Spleen (tissue), 11 donors: ENCODE measurements around the gene C19orf12. TPM values are rescaled to one million over a fixed set of nuclear protein-coding genes. Genes with fewer than 3 reads are reported as not detected.

Experiments
- DNase-seq: peaks from one replicate; pipeline ENCODE4 v3.0.0-alpha.2; 2020
- H3K27ac ChIP-seq, 8 donors: fragments of 200-600 bp; sonication (generic) in 7 of 8; 1 replicate in 4 of 8; 2 replicates in 4 of 8; pipeline versions ENCODE4 v1.5.0 to v1.8.0; 2016 to 2021; ENCODE audit warnings: inconsistent platforms in 4 of 8, mild to moderate bottlenecking in 4 of 8, moderate library complexity in 1 of 8
- H3K27me3 ChIP-seq, 7 donors: fragments of 200-600 bp; sonication (generic) in 6 of 7; replicated peaks in 1 of 7; 1 replicate in 4 of 7; 2 replicates in 3 of 7; pipeline versions ENCODE4 v1.5.0 to v1.8.0; 2016 to 2021; ENCODE audit warnings: inconsistent platforms in 3 of 7, mild to moderate bottlenecking in 1 of 7
- H3K36me3 ChIP-seq, 6 donors: fragments of 200-600 bp; sonication (generic) in 5 of 6; 1 replicate in 4 of 6; 2 replicates in 2 of 6; pipeline versions ENCODE4 v1.5.0 to v1.8.0; 2016 to 2021; ENCODE audit warnings: inconsistent platforms in 2 of 6
- H3K4me1 ChIP-seq, 6 donors: fragments of 200-600 bp; sonication (generic) in 5 of 6; 1 replicate in 3 of 6; 2 replicates in 3 of 6; pipeline versions ENCODE4 v1.5.0 to v1.8.0; 2016 to 2021; ENCODE audit warnings: inconsistent platforms in 3 of 6
- H3K4me3 ChIP-seq, 8 donors: fragments of 200-600 bp; sonication (generic) in 7 of 8; 1 replicate in 4 of 8; 2 replicates in 4 of 8; pipeline versions ENCODE4 v1.5.0 to v1.8.0; 2016 to 2021; ENCODE audit warnings: inconsistent platforms in 4 of 8, mild to moderate bottlenecking in 4 of 8, moderate library complexity in 2 of 8
- H3K9me3 ChIP-seq, 8 donors: fragments of 200-600 bp; sonication (generic) in 7 of 8; 1 replicate in 4 of 8; 2 replicates in 4 of 8; pipeline versions ENCODE4 v1.5.0 to v1.8.0; 2016 to 2021; ENCODE audit warnings: inconsistent platforms in 4 of 8
- POLR2A ChIP-seq, 3 donors: fragments of 450-650 bp; IDR thresholded peaks; one replicate each; pipeline ENCODE4 v1.5.1; 2017; ENCODE audit warnings: antibody characterized with exemption in 3 of 3, mild to moderate bottlenecking in 1 of 3
- POLR2AphosphoS5 ChIP-seq, 3 donors: sonication (generic); formaldehyde crosslinking; IDR thresholded peaks; one replicate each; pipeline ENCODE4 v1.5.1; 2017; ENCODE audit warnings: antibody characterized with exemption in 3 of 3
- WGBS, 5 donors: extraction: QIAGEN DNeasy Blood & Tissue Kit in 3 of 5; methylation state at CpG; one replicate each; pipeline versions ENCODE4 v1.1.5 to v1.1.7; 2013 to 2018; 5-methylcytosine and 5-hydroxymethylcytosine counted together
- intact Hi-C: fragments of 100-400 bp; cut with DNase I; formaldehyde crosslinking; loops from one replicate; pipeline ENCODE4 v1.15.0; 2023; ENCODE audit warnings: low total_unique reads
- polyA plus RNA-seq, 3 donors: library from polyadenylated mRNA; stranded (reverse); fragments of 200-250 nt; gene quantifications; one replicate each; pipeline ENCODE4 v1.2.1, GENCODE V29; 2013
- total RNA-seq, 7 donors: library from RNA; depleted of rRNA in 3 of 7; stranded (reverse); fragments of >200 nt in 3 of 7; fragmentation: NEBNext Ultra II Directional in 4 of 7; extraction: Animal tissue kit (Norgen Biotek cat#: 25700) in 4 of 7; gene quantifications; one replicate each; pipeline versions ENCODE4 v1.1.0 to v1.2.1, GENCODE V29; 2016 to 2021
- TF ChIP-seq, protein P1 (sequence below), 11 experiments: fragments of 200-600 bp in 7 of 11; fragments of 450-650 bp in 4 of 11; sonication (generic) in 4 of 11; IDR thresholded peaks in 8 of 11; conservative IDR thresholded peaks in 3 of 11; 1 replicate in 7 of 11; 2 replicates in 4 of 11; pipeline versions ENCODE4 v1.4.0 to v1.8.0; 2016 to 2021; ENCODE audit warnings: antibody characterized with exemption in 11 of 11, inconsistent platforms in 4 of 11, mild to moderate bottlenecking in 1 of 11
- donor health status: healthy with polysubstance abuse.
- donor health status: DM: no; HTN: no; CAD: no; lungs with moderate emphysema.
- donor health status: DM: no; HTN: no; CAD: no.
- donor health status: Bipolar disorder and iron deficiency.
- donor health status: healthy.
- donor health status: DM: no; HTN: no; CAD: no.
- donor health status: DM: yes; HTN: yes; CAD: no.

C19orf12 gene
- total and polyA plus RNA-seq, 10 donors: 13.8 to 36.9 (median 27.5) TPM

DNA sequence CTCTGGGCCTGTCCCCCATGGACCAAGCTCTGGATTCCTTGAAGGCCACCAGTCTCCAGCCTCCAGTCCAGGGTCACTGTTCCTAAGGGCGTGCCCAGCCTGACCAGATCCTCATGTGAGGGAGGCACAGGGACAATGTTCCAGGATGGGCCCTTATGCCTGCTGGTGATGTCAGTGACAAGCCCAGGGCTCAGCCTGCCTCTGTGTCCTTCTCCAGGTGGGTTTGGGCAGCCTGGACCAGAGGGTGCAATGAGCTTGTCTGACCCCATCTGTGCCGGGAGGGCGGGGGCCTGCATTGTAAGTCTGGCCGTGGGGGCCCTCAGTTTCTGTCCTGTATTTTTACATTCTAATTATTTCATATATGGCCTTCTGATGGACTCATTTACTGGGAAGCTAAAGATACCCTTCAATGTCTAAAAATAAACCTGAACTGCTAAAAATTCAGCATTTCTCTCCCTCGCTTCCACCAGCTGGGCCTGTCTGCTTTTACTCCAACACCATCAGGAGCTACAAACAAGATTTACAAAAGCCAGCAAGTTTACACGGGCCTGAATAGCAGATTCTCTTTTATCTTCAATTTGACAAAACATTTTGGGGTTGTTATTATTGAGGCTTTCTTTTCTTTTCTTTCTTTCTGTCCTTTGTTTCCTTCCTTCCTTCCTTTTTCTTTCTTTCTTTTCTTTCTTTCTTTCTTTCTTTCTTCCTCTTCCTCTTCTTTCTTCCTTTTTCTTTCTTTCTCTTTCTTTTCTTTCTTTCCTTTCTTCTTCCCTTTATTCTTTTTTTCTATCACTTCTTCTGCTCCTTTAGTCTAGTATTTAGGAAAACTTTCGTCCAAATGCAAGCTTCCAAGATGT lies 34.2 kb upstream of the C19orf12 start:
- TF ChIP-seq, protein P1, sequence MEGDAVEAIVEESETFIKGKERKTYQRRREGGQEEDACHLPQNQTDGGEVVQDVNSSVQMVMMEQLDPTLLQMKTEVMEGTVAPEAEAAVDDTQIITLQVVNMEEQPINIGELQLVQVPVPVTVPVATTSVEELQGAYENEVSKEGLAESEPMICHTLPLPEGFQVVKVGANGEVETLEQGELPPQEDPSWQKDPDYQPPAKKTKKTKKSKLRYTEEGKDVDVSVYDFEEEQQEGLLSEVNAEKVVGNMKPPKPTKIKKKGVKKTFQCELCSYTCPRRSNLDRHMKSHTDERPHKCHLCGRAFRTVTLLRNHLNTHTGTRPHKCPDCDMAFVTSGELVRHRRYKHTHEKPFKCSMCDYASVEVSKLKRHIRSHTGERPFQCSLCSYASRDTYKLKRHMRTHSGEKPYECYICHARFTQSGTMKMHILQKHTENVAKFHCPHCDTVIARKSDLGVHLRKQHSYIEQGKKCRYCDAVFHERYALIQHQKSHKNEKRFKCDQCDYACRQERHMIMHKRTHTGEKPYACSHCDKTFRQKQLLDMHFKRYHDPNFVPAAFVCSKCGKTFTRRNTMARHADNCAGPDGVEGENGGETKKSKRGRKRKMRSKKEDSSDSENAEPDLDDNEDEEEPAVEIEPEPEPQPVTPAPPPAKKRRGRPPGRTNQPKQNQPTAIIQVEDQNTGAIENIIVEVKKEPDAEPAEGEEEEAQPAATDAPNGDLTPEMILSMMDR (IDR thresholded peaks at IDR 0.05 in 8 of 11, conservative IDR thresholded peaks at IDR 0.05 in 3 of 11): no peak
- TF ChIP-seq POLR2A (IDR thresholded peaks at IDR 0.05): no peak
- no peak for TF ChIP-seq POLR2AphosphoS5 (IDR thresholded peaks at IDR 0.05)
- Histone ChIP-seq H3K9me3 (no peaks in the 10 kb centered on the region), H3K27me3 (peaks cover 0 to 18% (median 0%) of the 10 kb centered on the region in 7 donors), H3K27ac (no peak overlapping the region), H3K4me3 (no peak overlapping the region), H3K4me1 (no peaks in the 10 kb centered on the region), H3K36me3 (no peaks in the 10 kb centered on the region)
- no peak for DNase-seq
- intact Hi-C loops: no loop called here
- 73 to 90% (median 85%) methylated on average over 6 to 7 of the region's 7 CpGs for WGBS, 5 donors

DNA sequence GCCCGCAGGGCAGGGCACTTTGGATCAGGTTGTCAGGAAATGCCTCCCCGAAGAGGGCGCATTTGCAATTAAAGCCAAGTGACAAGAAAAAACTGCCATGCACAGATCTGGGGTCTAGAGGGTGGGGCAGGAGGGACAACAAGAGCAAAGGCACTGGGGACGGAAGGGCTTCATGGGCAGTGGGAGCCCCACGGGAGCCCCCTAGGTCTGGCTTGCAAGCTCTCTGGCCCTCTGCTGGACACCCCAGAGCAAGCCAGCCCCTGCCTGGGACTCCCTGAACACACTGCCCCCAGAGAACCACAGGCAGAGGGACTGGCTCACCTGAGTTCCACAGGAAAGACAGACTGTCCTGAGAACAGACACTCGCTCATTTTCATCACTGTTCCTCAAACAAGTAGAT lies 30.2 kb upstream of the C19orf12 start:
- TF ChIP-seq POLR2AphosphoS5 (IDR thresholded peaks at IDR 0.05) (no peak), POLR2A (IDR thresholded peaks at IDR 0.05) (no peak)
- TF ChIP-seq, protein P1 (IDR thresholded peaks at IDR 0.05 in 8 of 11, conservative IDR thresholded peaks at IDR 0.05 in 3 of 11): no peak
- Histone ChIP-seq H3K4me3 (no peak overlapping the region), H3K27ac (no peak overlapping the region), H3K4me1 (no peaks in the 10 kb centered on the region), H3K36me3 (no peaks in the 10 kb centered on the region), H3K27me3 (peaks cover 0 to 8% (median 0%) of the 10 kb centered on the region in 7 donors), H3K9me3 (no peaks in the 10 kb centered on the region)
- intact Hi-C loops: no loop called here
- DNase-seq: peak; percentile 47
- 68 to 75% (median 74%) methylated on average over 6 of the region's 6 CpGs for WGBS, 5 donors

DNA sequence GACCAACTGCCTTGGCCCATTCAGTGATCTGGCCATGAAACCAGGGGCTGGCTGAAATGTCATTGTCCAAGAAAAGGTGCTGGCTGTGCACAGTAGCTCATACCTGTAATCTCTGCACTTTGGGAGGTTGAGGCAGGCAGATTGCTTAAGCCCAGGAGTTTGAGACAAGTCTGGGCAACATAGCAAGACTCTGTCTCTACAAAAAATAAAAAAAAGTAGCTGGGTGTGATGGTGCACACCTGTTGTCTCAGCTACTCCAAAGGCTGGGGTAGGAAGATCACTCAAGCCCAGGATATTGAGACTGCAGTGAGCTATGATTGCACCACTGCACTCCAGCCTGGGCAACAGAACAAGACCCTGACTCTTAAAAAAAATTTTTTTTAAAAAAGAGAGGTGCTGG lies 28.6 kb upstream of the C19orf12 start:
- no peak overlapping the region for H3K4me3 ChIP-seq
- intact Hi-C loops: no loop called here
- no peaks in the 10 kb centered on the region for H3K36me3 ChIP-seq
- DNase-seq: no peak
- H3K9me3 ChIP-seq: no peaks in the 10 kb centered on the region
- no peak overlapping the region for H3K27ac ChIP-seq
- no peaks in the 10 kb centered on the region for H3K4me1 ChIP-seq
- TF ChIP-seq, protein P1 (IDR thresholded peaks at IDR 0.05 in 8 of 11, conservative IDR thresholded peaks at IDR 0.05 in 3 of 11): no peak
- TF ChIP-seq POLR2A (IDR thresholded peaks at IDR 0.05) (no peak), POLR2AphosphoS5 (IDR thresholded peaks at IDR 0.05) (no peak)
- H3K27me3 ChIP-seq: peaks cover 0 to 8% (median 0%) of the 10 kb centered on the region in 7 donors

DNA sequence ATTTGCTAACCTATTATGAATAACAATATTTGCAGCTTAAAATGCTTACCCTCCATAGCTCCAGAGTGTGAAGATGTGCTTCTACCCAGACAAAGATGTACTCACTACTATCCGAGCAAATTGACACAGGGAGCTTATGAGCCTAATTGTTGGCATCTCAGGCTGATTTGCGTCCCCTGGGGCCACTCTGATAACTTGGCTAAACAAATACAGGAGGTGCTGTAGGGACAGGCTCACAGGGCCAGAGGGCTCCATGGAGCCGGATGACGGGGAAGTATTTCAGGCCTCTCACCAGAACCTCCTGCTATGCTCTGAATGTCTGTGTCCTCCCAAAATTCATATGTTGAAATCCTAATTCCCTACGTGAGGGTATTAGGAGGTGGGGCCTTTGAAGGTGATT lies 26.7 kb upstream of the C19orf12 start:
- Histone ChIP-seq H3K36me3 (no peaks in the 10 kb centered on the region), H3K27me3 (peaks cover 0 to 25% (median 0%) of the 10 kb centered on the region in 7 donors), H3K9me3 (no peaks in the 10 kb centered on the region), H3K27ac (no peak overlapping the region), H3K4me1 (no peaks in the 10 kb centered on the region), H3K4me3 (no peak overlapping the region)
- 75 to 90% (median 84%) methylated on average over 5 of the region's 5 CpGs for WGBS, 5 donors
- DNase-seq: no peak
- TF ChIP-seq POLR2A (IDR thresholded peaks at IDR 0.05) (no peak), POLR2AphosphoS5 (IDR thresholded peaks at IDR 0.05) (no peak)
- TF ChIP-seq, protein P1 (IDR thresholded peaks at IDR 0.05 in 8 of 11, conservative IDR thresholded peaks at IDR 0.05 in 3 of 11): no peak
- intact Hi-C loops: no loop called here
